ENCODE measurements around the gene VIPR2.

VIPR2 gene

DNA sequence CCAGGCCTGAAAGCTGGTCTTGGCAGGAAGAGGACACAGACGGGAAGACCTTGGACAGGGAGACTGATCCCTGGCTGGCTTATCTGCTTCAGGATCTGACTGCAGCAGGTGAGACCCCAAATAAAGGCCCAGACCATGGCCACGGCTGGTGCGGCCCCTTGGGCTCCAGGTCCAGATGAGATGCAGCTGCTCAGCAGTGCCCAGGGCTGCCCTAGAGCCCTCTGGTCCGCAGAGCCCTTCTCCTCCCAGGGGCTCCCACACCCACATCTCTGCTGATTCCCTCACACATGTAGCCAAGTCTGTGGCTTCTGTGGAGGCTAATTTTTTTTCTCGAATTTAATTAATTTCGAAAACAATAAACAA, 46.3 kb downstream of the VIPR2 start:
- no peaks in the 10 kb centered on the region for H3K9me3 ChIP-seq (ENCODE audit: insufficient read depth, low read length)
- TF ChIP-seq YY1 (IDR thresholded peaks at IDR 0.05; ENCODE audit: insufficient read depth, insufficient read length), result no peak
- TF ChIP-seq SUZ12 (IDR thresholded peaks at IDR 0.05; ENCODE audit: extremely low read depth, insufficient read depth, insufficient read length), result no peak
- no peak for TF ChIP-seq ZNF274 (IDR thresholded peaks at IDR 0.05; ENCODE audit: low read depth, low read length)
- H3K4me1 ChIP-seq (ENCODE audit: insufficient read depth, insufficient read length), result no peaks in the 10 kb centered on the region
- no peaks in the 10 kb centered on the region for H3K27me3 ChIP-seq (ENCODE audit: insufficient read depth, insufficient read length)
- H3K4me3 ChIP-seq (ENCODE audit: insufficient read length, low read depth), result no peak overlapping the region
- no peak for DNase-seq (ENCODE audit: low read depth, low spot score)
- H3K9ac ChIP-seq (ENCODE audit: insufficient read length, low read depth), result no peak overlapping the region
- H3K36me3 ChIP-seq (ENCODE audit: insufficient read depth, insufficient read length, low read length), result no peaks in the 10 kb centered on the region

DNA sequence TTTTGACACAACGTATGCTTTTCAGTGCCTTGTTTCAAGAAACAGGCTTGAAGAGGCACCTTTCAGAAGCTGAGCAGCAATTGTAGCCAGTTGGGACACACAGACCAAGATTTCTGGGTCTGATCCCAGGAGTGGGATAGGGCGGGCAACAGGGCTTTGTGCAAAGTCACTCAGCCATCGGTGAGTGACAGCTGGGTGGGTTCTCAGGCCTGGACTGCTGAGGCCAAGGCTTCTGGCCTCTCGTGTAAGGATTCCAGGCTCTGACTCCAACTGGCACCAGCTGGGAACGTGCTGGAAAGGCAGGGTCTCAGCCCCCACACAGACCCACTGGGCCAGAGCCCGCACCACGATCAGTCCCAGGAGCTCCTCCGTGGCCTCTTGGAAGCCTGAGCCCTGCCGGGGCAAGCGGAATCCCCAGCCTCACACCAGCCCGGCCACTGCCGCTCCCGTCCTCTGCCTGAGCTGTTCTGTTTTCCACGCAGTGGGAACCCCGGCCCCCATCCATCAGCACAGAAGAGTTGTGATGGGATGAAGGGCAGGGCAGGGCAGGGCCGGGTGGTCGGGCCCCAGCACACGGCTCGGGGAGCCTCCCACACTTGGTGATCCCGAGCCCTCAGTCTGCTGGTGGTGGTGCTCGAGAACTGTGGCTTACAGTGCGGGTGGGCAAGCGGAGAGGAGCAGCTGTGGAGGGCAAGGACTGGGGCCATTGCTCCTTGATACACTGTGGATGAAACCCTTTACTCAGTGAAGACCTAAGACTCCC, 46.8 kb downstream of the VIPR2 start:
- Histone ChIP-seq H3K36me3 (ENCODE audit: insufficient read depth, insufficient read length, low read length) (no peaks in the 10 kb centered on the region), H3K9ac (ENCODE audit: insufficient read length, low read depth) (no peak overlapping the region), H3K4me3 (ENCODE audit: insufficient read length, low read depth) (no peak overlapping the region), H3K9me3 (ENCODE audit: insufficient read depth, low read length) (no peaks in the 10 kb centered on the region), H3K27me3 (ENCODE audit: insufficient read depth, insufficient read length) (no peaks in the 10 kb centered on the region), H3K4me1 (ENCODE audit: insufficient read depth, insufficient read length) (no peaks in the 10 kb centered on the region)
- TF ChIP-seq SUZ12 (IDR thresholded peaks at IDR 0.05; ENCODE audit: extremely low read depth, insufficient read depth, insufficient read length) (no peak), ZNF274 (IDR thresholded peaks at IDR 0.05; ENCODE audit: low read depth, low read length) (no peak), YY1 (IDR thresholded peaks at IDR 0.05; ENCODE audit: insufficient read depth, insufficient read length) (no peak)
- DNase-seq (ENCODE audit: low read depth, low spot score), result no peak

DNA sequence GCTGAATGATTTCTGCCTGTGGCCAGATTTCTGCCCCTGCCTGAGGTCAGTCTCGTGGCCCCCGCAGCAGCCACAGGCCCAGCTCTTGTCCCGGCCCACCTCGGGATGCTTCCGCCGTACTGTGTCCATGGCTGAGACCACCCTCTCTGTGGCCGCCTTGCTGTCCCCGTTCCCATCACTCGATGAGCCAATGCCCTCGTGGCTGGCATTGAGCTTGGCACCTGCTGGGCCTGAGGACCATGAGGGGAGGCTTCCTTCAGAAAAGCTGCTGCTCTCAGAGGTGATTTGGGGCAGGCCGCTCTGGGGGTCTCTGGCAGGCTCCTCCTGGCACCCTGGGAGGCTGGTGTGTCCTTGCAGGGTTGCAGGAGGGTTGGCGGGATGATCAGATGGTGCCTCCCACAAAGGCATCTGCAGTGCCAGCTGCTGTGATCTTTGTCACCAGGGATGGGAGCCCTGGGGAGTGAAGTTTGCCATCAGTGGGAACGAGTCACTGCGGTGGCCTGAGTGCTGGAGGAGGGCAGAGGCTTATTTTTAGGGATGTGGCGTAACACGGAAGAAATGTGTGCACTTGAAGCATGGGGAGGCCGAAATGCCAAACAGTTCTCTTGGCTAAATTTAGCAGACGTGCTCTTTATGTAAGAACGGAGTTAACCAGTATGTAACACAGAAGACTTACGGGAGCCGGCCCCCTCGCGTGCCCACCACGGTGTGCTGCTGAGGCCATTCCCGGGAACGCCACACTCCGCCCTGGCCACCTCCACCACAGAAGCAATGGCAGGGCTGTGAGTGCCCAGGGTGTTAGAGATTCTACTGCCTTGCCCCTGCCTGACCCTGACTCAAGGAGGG, 47.7 kb downstream of the VIPR2 start:
- Histone ChIP-seq H3K4me1 (ENCODE audit: insufficient read depth, insufficient read length) (no peaks in the 10 kb centered on the region), H3K27me3 (ENCODE audit: insufficient read depth, insufficient read length) (no peaks in the 10 kb centered on the region), H3K4me3 (ENCODE audit: insufficient read length, low read depth) (no peak overlapping the region), H3K36me3 (ENCODE audit: insufficient read depth, insufficient read length, low read length) (no peaks in the 10 kb centered on the region), H3K9me3 (ENCODE audit: insufficient read depth, low read length) (no peaks in the 10 kb centered on the region), H3K9ac (ENCODE audit: insufficient read length, low read depth) (no peak overlapping the region)
- no peak for TF ChIP-seq YY1 (IDR thresholded peaks at IDR 0.05; ENCODE audit: insufficient read depth, insufficient read length)
- TF ChIP-seq ZNF274 (IDR thresholded peaks at IDR 0.05; ENCODE audit: low read depth, low read length), result no peak
- no peak for TF ChIP-seq SUZ12 (IDR thresholded peaks at IDR 0.05; ENCODE audit: extremely low read depth, insufficient read depth, insufficient read length)
- DNase-seq (ENCODE audit: low read depth, low spot score), result no peak

DNA sequence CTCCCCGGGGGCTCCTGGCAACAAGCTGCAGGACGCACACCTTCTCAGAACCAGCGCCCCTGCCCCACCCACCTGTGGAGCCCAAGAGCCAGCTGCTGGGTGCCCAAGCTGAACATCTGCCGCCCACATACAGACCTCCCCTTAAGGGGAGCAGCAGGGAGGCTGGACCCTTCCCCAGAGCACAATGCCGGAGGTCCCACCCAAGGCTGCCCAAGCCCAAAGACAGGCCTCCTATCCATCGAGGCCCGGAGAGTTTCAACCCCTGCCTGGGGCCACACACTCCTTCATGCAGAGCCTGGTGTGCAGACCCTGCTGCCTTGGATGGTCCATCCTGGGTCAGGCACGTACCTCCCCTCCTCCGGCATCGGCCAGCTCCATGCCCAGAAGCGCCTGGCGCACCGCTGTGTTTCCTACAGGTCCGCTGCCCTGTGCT, 48.7 kb downstream of the VIPR2 start:
- no peak for DNase-seq (ENCODE audit: low read depth, low spot score)
- no peak overlapping the region for H3K9ac ChIP-seq (ENCODE audit: insufficient read length, low read depth)
- no peaks in the 10 kb centered on the region for H3K27me3 ChIP-seq (ENCODE audit: insufficient read depth, insufficient read length)
- no peaks in the 10 kb centered on the region for H3K9me3 ChIP-seq (ENCODE audit: insufficient read depth, low read length)
- TF ChIP-seq ZNF274 (IDR thresholded peaks at IDR 0.05; ENCODE audit: low read depth, low read length) (no peak), SUZ12 (IDR thresholded peaks at IDR 0.05; ENCODE audit: extremely low read depth, insufficient read depth, insufficient read length) (no peak), YY1 (IDR thresholded peaks at IDR 0.05; ENCODE audit: insufficient read depth, insufficient read length) (no peak)
- no peaks in the 10 kb centered on the region for H3K36me3 ChIP-seq (ENCODE audit: insufficient read depth, insufficient read length, low read length)
- H3K4me1 ChIP-seq (ENCODE audit: insufficient read depth, insufficient read length), result peaks cover 5% of the 10 kb centered on the region
- no peak overlapping the region for H3K4me3 ChIP-seq (ENCODE audit: insufficient read length, low read depth)

DNA sequence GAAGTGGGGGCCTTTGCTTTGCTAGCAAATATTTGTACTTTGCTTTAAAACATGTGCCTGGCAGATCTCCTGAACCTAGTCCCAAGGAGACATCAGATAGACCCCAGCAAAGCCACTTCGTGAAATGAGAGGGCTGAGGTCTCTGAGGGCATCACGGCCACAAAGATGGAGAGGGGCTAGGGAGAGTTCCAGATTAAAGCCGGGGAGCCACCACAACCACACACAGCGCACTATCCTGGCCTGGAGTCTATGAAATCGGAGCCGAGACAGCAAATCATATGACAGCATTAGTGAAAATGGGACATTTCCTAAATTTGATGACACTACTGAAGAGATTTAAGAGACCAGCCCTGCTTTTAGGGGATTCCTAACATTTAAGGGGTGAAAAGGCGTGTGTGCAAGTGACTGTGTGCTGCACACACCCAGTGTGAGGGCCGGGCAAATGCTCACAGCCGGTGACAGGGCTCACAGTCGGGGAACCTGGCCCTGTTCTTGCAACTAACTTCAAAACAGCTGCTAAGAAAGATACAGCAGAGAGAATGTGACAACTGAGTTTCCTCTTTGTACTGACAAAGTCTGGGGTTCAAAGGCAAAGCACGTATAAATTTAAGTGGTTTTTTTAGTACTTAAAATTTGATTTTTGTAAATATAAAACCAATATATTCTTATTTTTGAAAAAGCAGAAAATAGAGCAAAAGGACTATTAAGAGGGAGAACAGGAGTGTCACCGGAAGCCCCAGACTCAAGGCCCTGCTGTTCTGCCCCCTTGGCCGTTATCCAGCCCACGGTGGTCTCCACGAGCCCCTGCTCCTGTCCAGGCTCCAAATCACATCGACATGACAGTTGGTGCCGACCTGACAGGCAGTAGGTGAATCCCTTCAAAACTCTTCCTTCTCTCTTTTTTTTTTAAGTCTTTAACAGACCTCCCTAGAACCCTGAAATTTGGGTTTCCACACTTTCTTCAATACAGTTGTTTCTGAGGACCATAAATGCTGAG, 49.5 kb downstream of the VIPR2 start:
- Histone ChIP-seq H3K9me3 (ENCODE audit: insufficient read depth, low read length) (no peaks in the 10 kb centered on the region), H3K4me1 (ENCODE audit: insufficient read depth, insufficient read length) (peaks cover 5% of the 10 kb centered on the region), H3K36me3 (ENCODE audit: insufficient read depth, insufficient read length, low read length) (no peaks in the 10 kb centered on the region), H3K27me3 (ENCODE audit: insufficient read depth, insufficient read length) (no peaks in the 10 kb centered on the region), H3K4me3 (ENCODE audit: insufficient read length, low read depth) (no peak overlapping the region), H3K9ac (ENCODE audit: insufficient read length, low read depth) (no peak overlapping the region)
- DNase-seq (ENCODE audit: low read depth, low spot score), result no peak
- no peak for TF ChIP-seq ZNF274 (IDR thresholded peaks at IDR 0.05; ENCODE audit: low read depth, low read length)

DNA sequence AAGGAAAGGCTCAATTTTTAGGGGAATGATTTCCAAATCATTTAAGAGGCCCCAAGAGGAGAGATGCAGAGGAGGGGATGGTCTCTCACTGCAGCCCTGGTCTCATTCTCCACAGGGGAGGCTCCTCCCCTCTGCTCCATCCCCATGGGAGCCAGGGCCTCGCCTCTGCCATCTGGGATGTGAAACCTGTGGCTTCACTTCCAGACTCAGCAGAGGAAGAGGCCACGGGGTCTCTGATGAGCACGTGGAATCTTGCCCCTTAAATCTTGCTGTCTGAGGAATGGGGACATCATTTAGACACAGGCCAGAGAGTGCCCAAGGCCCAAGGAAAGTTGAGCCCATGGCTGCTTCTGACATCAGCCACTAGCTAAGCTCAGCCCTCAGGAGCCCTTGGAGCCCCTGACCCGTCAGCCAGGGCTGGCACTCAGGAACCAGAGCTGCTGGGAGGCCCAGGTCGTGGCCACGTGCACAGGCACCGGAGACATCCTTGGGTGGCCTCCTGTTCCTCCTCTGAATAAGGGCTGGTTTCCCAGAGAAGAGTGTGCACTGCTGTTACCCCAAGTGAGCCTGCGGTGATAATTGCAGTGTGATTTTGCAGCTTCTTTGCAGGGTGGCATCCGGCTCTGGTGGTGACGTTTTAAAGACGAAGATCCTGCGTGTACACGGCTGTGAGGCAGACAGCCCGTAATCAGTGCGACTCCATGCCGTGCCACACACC, 50.5 kb downstream of the VIPR2 start:
- Histone ChIP-seq H3K4me3 (ENCODE audit: insufficient read length, low read depth) (no peak overlapping the region), H3K9me3 (ENCODE audit: insufficient read depth, low read length) (no peaks in the 10 kb centered on the region), H3K4me1 (ENCODE audit: insufficient read depth, insufficient read length) (peaks cover 5% of the 10 kb centered on the region), H3K27me3 (ENCODE audit: insufficient read depth, insufficient read length) (no peaks in the 10 kb centered on the region), H3K36me3 (ENCODE audit: insufficient read depth, insufficient read length, low read length) (no peaks in the 10 kb centered on the region), H3K9ac (ENCODE audit: insufficient read length, low read depth) (no peak overlapping the region)
- no peak for DNase-seq (ENCODE audit: low read depth, low spot score)
- TF ChIP-seq ZNF274 (IDR thresholded peaks at IDR 0.05; ENCODE audit: low read depth, low read length) (no peak), YY1 (IDR thresholded peaks at IDR 0.05; ENCODE audit: insufficient read depth, insufficient read length) (no peak), SUZ12 (IDR thresholded peaks at IDR 0.05; ENCODE audit: extremely low read depth, insufficient read depth, insufficient read length) (no peak)

All from NT2/D1 (cell line).